Measurements from ENCODE around the gene IDUA.

IDUA gene

DNA sequence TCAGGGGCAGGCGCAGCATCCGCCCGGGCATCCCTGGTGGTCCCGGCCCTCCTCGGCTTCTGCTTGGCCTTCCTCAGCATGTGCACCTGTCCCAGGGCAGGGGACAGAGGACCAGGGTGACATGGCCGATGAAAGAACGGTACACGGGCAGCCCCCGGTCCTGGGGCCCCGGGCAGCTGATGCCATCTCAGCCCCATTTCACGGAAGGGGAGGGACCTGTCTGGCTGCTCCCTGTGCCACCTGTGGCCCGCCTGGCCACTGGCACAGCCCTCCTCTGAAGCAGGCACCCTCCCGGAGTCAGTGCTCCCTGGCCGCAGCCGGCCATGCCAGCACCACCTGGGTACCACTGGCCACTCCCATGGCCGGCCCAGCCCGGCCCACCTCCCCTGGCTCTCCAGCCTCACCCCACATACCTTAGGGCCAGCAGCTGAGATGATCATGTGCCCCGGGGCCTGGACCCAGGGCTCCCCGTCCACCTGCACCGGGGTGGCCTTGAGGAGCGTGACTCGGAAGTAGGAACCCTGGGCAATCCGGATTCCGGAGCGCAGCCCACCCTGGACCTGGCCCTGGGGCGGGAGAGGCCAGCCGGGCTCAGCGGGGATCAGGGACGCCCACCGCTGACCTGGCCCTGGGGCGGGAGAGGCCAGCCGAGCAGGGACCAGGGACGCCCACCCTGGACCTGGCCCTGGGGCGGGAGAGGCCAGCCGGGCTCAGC is 26.1 kb upstream of the IDUA start:
- Mint-ChIP-seq H3K27me3 (no peaks in the 10 kb centered on the region), H3K4me1 (ENCODE audit: low read depth) (no peaks in the 10 kb centered on the region), H3K4me3 (no peak overlapping the region), H3K9me3 (no peaks in the 10 kb centered on the region), H3K27ac (no peak overlapping the region), H3K36me3 (ENCODE audit: low read depth) (peaks cover 55% of the 10 kb centered on the region)
- DNase-seq, result no peak

- H3K4me3 Mint-ChIP-seq, result no peak overlapping the region
- no peaks in the 10 kb centered on the region for H3K27me3 Mint-ChIP-seq
- H3K27ac Mint-ChIP-seq, result no peak overlapping the region
- DNase-seq, result no peak
- no peaks in the 10 kb centered on the region for H3K9me3 Mint-ChIP-seq
- H3K36me3 Mint-ChIP-seq (ENCODE audit: low read depth), result peaks cover 56% of the 10 kb centered on the region
- no peaks in the 10 kb centered on the region for H3K4me1 Mint-ChIP-seq (ENCODE audit: low read depth)
These were observed 25.3 kb upstream of the IDUA start for GRCh38 chr4:961351-962230.

- H3K9me3 Mint-ChIP-seq, result no peaks in the 10 kb centered on the region
- no peak overlapping the region for H3K4me3 Mint-ChIP-seq
- H3K27me3 Mint-ChIP-seq, result no peaks in the 10 kb centered on the region
- no peak overlapping the region for H3K27ac Mint-ChIP-seq
- no peaks in the 10 kb centered on the region for H3K4me1 Mint-ChIP-seq (ENCODE audit: low read depth)
- no peak for DNase-seq
- peaks cover 49% of the 10 kb centered on the region for H3K36me3 Mint-ChIP-seq (ENCODE audit: low read depth)
These were observed 24.3 kb upstream of the IDUA start for GRCh38 chr4:962231-963208.

GRCh38 chr4:963276-964225 is 23.3 kb upstream of the IDUA start:
- Mint-ChIP-seq H3K4me3 (no peak overlapping the region), H3K9me3 (no peaks in the 10 kb centered on the region), H3K4me1 (ENCODE audit: low read depth) (no peaks in the 10 kb centered on the region), H3K27me3 (no peaks in the 10 kb centered on the region), H3K36me3 (ENCODE audit: low read depth) (peaks cover 41% of the 10 kb centered on the region), H3K27ac (no peak overlapping the region)
- DNase-seq, result no peak

- DNase-seq, result no peak
- peaks cover 32% of the 10 kb centered on the region for H3K36me3 Mint-ChIP-seq (ENCODE audit: low read depth)
- H3K4me1 Mint-ChIP-seq (ENCODE audit: low read depth), result no peaks in the 10 kb centered on the region
- H3K4me3 Mint-ChIP-seq, result no peak overlapping the region
- no peaks in the 10 kb centered on the region for H3K9me3 Mint-ChIP-seq
- no peak overlapping the region for H3K27ac Mint-ChIP-seq
- no peaks in the 10 kb centered on the region for H3K27me3 Mint-ChIP-seq
These were observed 22.4 kb upstream of the IDUA start for GRCh38 chr4:964346-965025.

DNA sequence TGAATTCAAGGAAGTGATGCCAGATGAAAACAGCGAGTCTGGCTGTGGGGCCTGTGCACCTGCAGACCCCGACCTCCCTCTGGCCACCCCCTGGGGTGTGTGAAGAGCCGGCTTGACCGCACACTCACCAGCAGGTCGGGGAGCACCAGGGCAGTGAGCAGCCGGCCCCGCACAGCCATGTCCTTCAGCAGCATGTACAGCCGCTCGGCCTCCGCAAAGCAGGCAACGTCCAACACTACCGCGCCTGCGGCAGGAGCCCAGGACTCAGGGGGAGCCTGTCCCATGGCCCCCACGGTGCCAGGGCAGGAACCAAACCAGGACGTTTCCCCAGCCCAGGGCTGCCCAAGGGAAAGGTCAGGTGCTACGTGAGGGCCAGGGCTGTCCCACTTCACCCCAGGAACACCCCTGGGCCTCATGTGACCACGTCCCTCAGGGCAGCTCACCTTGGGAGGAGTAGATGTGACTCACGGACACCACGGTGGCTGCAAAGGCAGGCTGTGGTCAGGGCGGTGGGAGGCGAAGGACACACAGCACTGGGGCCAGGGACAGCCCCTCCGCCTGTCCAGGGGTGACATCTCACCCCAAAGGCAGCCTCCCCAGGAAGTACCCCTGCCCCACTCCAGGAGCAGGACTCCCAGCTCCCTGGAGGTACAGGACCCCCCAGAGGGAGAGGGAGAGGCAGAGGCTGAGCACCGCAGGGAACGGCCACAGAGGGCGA is 21.6 kb upstream of the IDUA start:
- Mint-ChIP-seq H3K9me3 (no peaks in the 10 kb centered on the region), H3K27ac (no peak overlapping the region), H3K4me3 (no peak overlapping the region), H3K4me1 (ENCODE audit: low read depth) (peaks cover under 1% of the 10 kb centered on the region), H3K36me3 (ENCODE audit: low read depth) (peaks cover 26% of the 10 kb centered on the region), H3K27me3 (no peaks in the 10 kb centered on the region)
- no peak for DNase-seq

- Mint-ChIP-seq H3K27me3 (no peaks in the 10 kb centered on the region), H3K4me1 (ENCODE audit: low read depth) (peaks cover 6% of the 10 kb centered on the region), H3K9me3 (no peaks in the 10 kb centered on the region), H3K27ac (no peak overlapping the region), H3K4me3 (no peak overlapping the region), H3K36me3 (ENCODE audit: low read depth) (peaks cover 26% of the 10 kb centered on the region)
- DNase-seq, result no peak
These were observed 21.1 kb upstream of the IDUA start for GRCh38 chr4:965766-966134.

- no peak overlapping the region for H3K27ac Mint-ChIP-seq
- peaks cover 13% of the 10 kb centered on the region for H3K4me1 Mint-ChIP-seq (ENCODE audit: low read depth)
- no peak overlapping the region for H3K4me3 Mint-ChIP-seq
- no peak for DNase-seq
- H3K9me3 Mint-ChIP-seq, result no peaks in the 10 kb centered on the region
- H3K36me3 Mint-ChIP-seq (ENCODE audit: low read depth), result peaks cover 26% of the 10 kb centered on the region
- no peaks in the 10 kb centered on the region for H3K27me3 Mint-ChIP-seq
These were observed 20.4 kb upstream of the IDUA start for GRCh38 chr4:966266-967112.

DNA sequence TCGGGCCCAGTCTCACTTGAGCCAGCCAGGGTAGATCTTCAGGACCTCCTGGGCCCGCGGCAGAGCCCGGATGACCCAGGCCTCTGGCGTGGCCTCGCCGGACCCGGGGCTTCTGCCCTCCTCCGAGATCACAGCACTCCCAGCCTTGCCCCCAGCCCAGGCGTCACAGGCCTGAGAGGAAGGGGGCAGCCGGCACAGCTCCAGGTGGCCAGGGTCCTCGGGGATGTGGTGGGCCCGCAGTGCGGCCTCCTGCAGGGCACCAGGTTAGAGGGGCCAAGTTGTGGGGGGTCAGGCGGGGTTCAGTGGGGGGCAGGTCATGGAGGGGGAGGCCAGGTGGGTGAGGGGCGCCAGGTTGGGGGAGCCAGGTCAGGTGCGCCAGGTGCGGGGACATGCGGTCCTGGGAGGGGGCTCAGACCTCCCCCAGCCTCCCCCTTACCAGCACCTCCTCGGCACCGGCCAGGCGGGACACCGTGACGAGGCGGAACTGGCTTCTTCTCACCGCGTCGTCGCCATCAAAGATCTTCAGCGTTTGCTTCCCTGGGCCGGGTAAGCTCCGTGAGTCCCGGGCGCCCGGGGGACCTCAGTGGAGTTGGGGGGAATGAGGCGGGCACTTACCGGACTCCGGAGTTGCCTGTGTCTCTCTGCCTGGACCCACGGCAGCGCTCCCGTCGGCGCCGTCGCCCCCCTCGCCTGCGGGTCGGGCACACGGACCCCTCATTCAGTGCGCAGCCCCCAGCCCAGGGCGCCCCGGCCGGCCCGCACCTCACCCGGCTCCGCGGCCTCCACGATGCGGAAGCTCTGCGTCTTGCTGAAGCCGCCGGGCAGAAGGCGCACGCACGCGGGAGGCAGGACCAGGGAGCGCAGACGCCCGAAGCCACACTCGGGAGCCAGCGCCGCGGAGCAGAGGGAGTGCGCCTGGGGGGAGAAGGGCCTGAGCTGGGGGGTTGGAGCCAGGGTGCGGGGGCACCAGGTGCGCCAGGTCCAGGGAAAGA is 19.4 kb upstream of the IDUA start:
- peaks cover 16% of the 10 kb centered on the region for H3K4me1 Mint-ChIP-seq (ENCODE audit: low read depth)
- no peak overlapping the region for H3K27ac Mint-ChIP-seq
- H3K4me3 Mint-ChIP-seq, result no peak overlapping the region

DNA sequence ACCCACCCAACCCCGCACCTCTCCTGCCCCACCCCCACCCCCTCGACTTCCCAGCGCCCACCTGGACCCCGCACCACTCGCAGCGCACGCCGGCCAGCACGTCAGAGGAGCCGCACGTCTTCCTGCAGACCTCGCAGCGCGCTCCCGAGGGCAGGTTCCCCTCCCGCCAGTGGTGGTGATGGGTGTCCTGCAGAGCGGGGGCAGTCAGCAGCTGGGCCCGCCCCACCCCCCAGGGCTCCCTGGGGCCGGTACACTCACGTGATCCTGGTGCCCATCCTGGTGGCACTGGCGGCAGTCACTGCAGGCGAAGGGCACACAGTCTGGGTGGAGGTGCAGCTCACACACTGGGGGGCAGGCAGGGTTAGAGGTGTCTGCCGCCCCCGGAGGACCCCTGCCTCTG is 18.6 kb upstream of the IDUA start:
- Mint-ChIP-seq H3K4me3 (no peak overlapping the region), H3K4me1 (ENCODE audit: low read depth) (peaks cover 16% of the 10 kb centered on the region), H3K9me3 (no peaks in the 10 kb centered on the region), H3K36me3 (ENCODE audit: low read depth) (peaks cover 15% of the 10 kb centered on the region), H3K27me3 (no peaks in the 10 kb centered on the region), H3K27ac (no peak overlapping the region)
- DNase-seq, result no peak

More for the DNA sequence above, 19.4 kb upstream of the IDUA start:
- peaks cover 17% of the 10 kb centered on the region for H3K36me3 Mint-ChIP-seq (ENCODE audit: low read depth)
- no peak for DNase-seq
- no peaks in the 10 kb centered on the region for H3K27me3 Mint-ChIP-seq
- H3K9me3 Mint-ChIP-seq, result no peaks in the 10 kb centered on the region

DNA sequence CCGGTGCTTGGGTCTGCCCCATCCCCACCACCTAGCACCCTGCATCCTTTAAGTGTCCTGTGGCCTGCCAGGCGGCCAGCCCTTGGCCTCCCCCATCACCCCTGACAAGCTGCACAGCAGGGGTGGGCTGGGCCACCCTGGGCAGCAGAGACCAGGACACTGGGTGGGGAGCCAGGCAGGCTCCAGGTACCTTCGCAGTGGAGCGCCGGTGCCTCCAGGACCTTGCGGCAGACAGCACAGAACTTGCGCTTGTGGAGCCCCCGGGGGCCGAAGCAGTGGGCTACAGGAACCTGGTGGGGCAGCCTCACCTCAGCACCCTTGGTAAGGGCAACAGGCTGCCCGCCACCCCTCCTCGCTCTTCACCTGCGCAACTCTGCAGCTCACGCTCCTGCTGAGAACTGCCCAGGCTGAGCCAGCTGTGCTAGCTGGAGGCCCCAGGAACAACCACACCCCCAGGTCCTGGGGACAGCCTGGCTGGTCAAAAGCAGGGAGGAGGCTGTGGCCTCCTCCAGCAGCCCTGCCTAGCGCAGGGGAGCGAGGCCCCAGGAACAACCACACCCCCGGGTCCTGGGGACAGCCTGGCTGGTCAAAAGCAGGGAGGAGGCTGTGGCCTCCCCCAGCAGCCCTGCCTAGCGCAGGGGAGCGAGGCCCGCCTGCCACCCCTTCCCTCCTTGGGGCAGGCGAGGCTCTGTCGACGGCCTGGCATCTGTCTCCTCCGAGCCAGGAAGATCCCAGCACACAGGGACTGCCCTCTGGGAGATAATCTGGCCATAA is 18.0 kb upstream of the IDUA start:
- no peaks in the 10 kb centered on the region for H3K9me3 Mint-ChIP-seq
- peaks cover 16% of the 10 kb centered on the region for H3K4me1 Mint-ChIP-seq (ENCODE audit: low read depth)
- H3K4me3 Mint-ChIP-seq, result no peak overlapping the region
- H3K27ac Mint-ChIP-seq, result no peak overlapping the region
- H3K36me3 Mint-ChIP-seq (ENCODE audit: low read depth), result peaks cover 10% of the 10 kb centered on the region
- H3K27me3 Mint-ChIP-seq, result no peaks in the 10 kb centered on the region
- no peak for DNase-seq

All from activated T-cell treated with anti-CD3 and anti-CD28 coated beads, Interleukin-2, amount 50 U/mL, for 24 hours (primary cell).